Astrocyte (in vitro differentiated cells and primary cell): ENCODE results near the gene RYR2.

Source experiments
- CTCF ChIP-seq: IDR thresholded peaks from 2 replicates; pipeline ENCODE4 v1.5.1; 2011; ENCODE audit warnings: low read depth, mild to moderate bottlenecking, inconsistent platforms, low read length, moderate library complexity; ENCODE audit not compliant: insufficient read depth
- EZH2 ChIP-seq: IDR thresholded peaks from 2 replicates; pipeline ENCODE4 v1.6.1; 2012; ENCODE audit warnings: mild to moderate bottlenecking, low read length, inconsistent platforms; ENCODE audit not compliant: insufficient read depth

- TF ChIP-seq CTCF: no peak
- TF ChIP-seq EZH2: no peak
These were observed 299.4 kb downstream of the RYR2 start for GRCh38 chr1:237341391-237341790.
